Fibroblast of pulmonary artery (primary cell): ENCODE results near the gene FOXO3.
"Not testable (repeated sequence)": the region's sequence is repeated elsewhere in the genome, so short reads cannot be mapped to it uniquely, and the experiment has no call there.

ENCODE experiments used
- DNase-seq: peaks from one replicate; pipeline ENCODE4 v3.0.0-alpha.2; 2010; ENCODE audit warnings: low read depth
- H3K4me3 ChIP-seq: replicated peaks from 2 replicates; pipeline ENCODE4 v1.5.1; 2011; ENCODE audit warnings: low read depth, mild to moderate bottlenecking, control low read depth, low read length, moderate library complexity
- CTCF ChIP-seq: IDR thresholded peaks from 2 replicates; pipeline ENCODE4 v1.5.1; 2011; ENCODE audit warnings: mild to moderate bottlenecking, control low read depth, low read length, inconsistent platforms; ENCODE audit errors: missing control alignments

FOXO3 gene

GRCh38 chr6:108528878-108529277 is 31.8 kb upstream of the FOXO3 start:
- H3K4me3 ChIP-seq = no peak overlapping the region
- TF ChIP-seq CTCF = no peak
- no peak for DNase-seq

DNA sequence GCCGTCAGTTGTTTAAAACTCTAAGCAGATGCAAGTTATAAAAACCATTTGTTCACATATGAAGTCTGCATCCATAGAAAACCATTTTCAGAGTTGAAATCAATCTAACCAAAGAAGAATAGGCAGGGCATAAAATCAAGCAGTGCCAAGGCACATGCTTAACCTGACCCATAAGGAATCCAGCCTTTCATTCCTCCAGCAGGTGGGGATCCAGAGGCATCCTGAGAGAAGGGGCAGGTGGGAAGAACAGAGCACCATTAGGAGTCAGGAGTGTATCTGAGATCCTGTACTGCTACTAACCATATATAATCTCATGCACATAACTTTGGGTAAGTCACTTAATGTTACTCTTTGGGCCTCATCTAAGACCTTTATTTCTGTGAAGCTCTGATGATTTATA is 29.4 kb upstream of the FOXO3 start:
- no peak for DNase-seq
- no peak overlapping the region for H3K4me3 ChIP-seq
- no peak for TF ChIP-seq CTCF

DNA sequence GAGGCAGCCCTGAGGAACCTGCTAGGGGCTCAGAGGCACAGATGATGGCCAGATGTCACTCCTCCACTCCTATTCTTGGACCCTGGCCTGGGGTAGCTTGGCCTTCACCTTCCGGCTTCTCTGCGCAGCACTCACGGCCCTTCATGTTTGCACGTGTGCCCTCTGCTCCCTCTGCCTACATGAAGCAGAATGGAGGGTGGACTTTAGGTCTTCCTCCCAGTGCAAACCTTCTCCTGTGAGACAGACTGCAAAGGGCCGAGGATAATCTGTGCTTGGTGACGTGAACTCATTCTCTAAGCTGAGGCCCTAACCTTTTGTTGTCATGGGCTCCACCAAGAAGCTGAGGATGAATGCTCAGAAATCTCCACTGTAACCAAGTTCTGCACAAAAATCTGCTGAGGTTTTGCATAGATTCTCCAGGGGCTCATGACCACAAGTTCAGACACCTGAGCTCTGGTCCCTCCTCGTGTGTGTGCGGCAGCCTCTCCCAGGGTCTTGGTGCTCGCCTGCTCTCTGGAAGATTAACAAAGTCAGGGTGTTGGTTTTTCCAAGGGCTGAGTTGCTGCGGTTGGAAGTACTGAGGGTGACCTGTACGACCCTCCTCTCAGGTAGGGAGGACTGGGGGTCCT is 25.5 kb upstream of the FOXO3 start:
- H3K4me3 ChIP-seq = no peak overlapping the region
- no peak for TF ChIP-seq CTCF
- DNase-seq = no peak

DNA sequence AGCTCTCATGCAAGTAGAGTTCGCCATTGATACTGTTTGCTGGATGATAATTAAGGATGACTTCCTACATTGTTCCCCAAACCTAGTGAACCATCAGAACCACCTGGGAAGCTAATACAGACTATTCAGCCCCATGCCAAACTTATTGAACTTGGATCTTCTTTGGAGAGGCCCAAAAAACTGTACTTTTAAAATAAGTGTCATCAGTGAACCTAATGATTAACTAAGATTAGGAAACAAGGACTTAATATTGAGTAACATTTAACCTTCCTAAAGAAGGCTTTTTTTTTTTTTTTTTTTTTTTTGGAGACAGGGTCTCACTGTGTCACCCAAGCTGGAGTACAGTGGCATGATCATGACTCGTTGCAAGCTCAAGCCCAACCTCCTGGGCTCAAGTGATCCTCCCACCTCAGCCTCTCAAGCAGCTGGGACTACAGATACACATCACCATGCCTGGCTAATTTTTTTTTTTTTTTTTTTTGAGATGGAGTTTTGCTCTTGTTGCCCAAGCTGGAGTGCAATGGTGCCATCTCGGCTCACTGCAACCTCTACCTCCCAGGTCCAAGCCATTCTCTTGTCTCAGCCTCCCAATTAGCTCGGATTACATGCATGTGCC is 24.7 kb upstream of the FOXO3 start:
- DNase-seq, H3K4me3 ChIP-seq: not testable (repeated sequence)

DNA sequence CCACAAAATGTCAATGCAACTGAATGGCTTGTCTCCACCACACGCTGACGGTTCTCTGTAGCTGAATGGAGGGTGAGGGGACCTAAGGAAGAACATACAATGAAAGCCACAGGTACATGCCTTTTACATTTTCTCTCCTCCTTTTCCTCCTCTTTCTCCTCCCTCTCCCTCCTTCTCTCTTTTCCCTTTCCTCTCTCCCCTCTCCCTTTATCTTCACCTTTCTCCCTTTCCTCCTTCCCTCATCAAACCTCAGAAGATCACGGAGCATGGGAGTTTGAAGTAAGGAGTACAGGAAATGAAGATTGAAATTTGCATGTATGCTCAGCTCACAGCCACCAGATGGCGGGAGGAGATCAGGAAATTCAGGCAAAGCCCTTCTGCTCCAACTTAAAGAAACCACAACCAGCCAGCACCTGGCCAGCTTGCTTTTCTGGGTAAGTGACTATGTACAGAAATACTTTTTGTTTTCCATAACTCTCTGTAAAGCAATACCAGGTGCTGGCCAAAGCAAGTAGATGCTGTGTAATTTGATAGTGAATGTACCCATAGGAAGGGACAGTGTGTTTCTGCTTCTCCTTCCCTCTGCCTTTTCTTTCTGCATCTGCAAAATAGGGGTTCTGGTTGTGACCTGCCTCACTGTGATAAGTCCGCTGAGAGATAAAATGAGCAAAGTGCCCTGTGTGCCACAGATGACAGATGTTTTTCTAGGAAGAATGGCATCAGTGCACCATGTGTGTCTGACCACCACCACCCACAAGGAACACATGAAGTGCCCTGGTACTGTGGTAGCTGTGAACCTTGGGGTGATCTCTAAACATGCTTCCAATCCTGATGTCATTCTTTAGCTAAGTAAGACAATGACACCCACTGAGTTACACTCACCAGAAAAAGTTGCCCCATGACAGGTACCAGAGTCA is 18.6 kb upstream of the FOXO3 start:
- DNase-seq = peak; percentile 90
- TF ChIP-seq CTCF = peak; percentile 87
- no peak overlapping the region for H3K4me3 ChIP-seq

GRCh38 chr6:108543175-108543940 is 17.4 kb upstream of the FOXO3 start:
- no peak overlapping the region for H3K4me3 ChIP-seq
- no peak for DNase-seq
- TF ChIP-seq CTCF = no peak

- no peak for TF ChIP-seq CTCF
Measured at GRCh38 chr6:108544606-108545005, 16.1 kb upstream of the FOXO3 start.

More at GRCh38 chr6:108544606-108545005, 16.1 kb upstream of the FOXO3 start:
- DNase-seq = peak; percentile 62
- no peak overlapping the region for H3K4me3 ChIP-seq
